Skin epidermis (tissue), 12 donors: ENCODE data around the gene APC.
A peak's percentile ranks its signal among the peaks of the same experiment; 100 is the strongest.
"Not testable (repeated sequence)": the region's sequence is repeated elsewhere in the genome, so short reads cannot be mapped to it uniquely, and the experiment has no call there.

Experiments
- H3K27ac ChIP-seq, 21 experiments: fragments of 200-600 bp; sonication (generic) in 11 of 21; one replicate each; pipeline ENCODE4 v1.5.0; 2020; ENCODE audit warnings: mild to moderate bottlenecking in 3 of 21, inconsistent platforms in 2 of 21, moderate library complexity in 2 of 21
- H3K4me3 ChIP-seq, 7 experiments: fragments of 200-600 bp; sonication (generic) in 2 of 7; one replicate each; pipeline ENCODE4 v1.5.0; 2020; ENCODE audit warnings: inconsistent platforms in 2 of 7, mild to moderate bottlenecking in 2 of 7, moderate library complexity in 1 of 7

The APC gene

GRCh38 chr5:112883192-112883591, 145.5 kb downstream of the APC start:
- Histone ChIP-seq H3K4me3 (no peak overlapping the region), H3K27ac (no peak overlapping the region)

GRCh38 chr5:112885001-112885400, 147.3 kb downstream of the APC start:
- H3K4me3 ChIP-seq, result no peak overlapping the region
- peak overlapping the region in 2 of 21 experiments; percentile 2 to 17 for H3K27ac ChIP-seq

- H3K27ac ChIP-seq, result peak overlapping the region in 2 of 21 experiments; percentile 1 to 18
- H3K4me3 ChIP-seq, result no peak overlapping the region
Observed at GRCh38 chr5:112886975-112887374, 149.3 kb downstream of the APC start.

- not testable (repeated sequence) for H3K4me3 ChIP-seq, H3K27ac ChIP-seq
Observed at GRCh38 chr5:112892066-112892465, 154.4 kb downstream of the APC start.

- Histone ChIP-seq H3K4me3 (no peak overlapping the region), H3K27ac (no peak overlapping the region)
Observed at GRCh38 chr5:112892776-112893175, 155.1 kb downstream of the APC start.

GRCh38 chr5:112895682-112896081, 158.0 kb downstream of the APC start:
- Histone ChIP-seq H3K4me3 (no peak overlapping the region), H3K27ac (no peak overlapping the region)
